Effector memory CD4-positive, alpha-beta T cell (primary cell): ENCODE results near the gene LMO7.

Source experiments
- DNase-seq, 3 donors: peaks; one replicate each; pipeline ENCODE4 v3.0.0-alpha.2; 2020
- H3K27ac ChIP-seq: 2 replicates; pipeline ENCODE4 v1.7.0; 2013; ENCODE audit warnings: mild to moderate bottlenecking, low read length, moderate library complexity; ENCODE audit not compliant: insufficient read depth, poor library complexity, severe bottlenecking
- H3K27me3 ChIP-seq: replicated peaks from 2 replicates; pipeline ENCODE4 v1.7.0; 2013; ENCODE audit warnings: mild to moderate bottlenecking, low read length; ENCODE audit not compliant: insufficient read depth, control insufficient read depth, poor library complexity, severe bottlenecking
- H3K36me3 ChIP-seq: 2 replicates; pipeline ENCODE4 v1.7.0; 2013; ENCODE audit warnings: mild to moderate bottlenecking, low read length, moderate library complexity; ENCODE audit not compliant: control insufficient read depth, insufficient read depth
- H3K4me1 ChIP-seq: 2 replicates; pipeline ENCODE4 v1.7.0; 2013; ENCODE audit warnings: low read length, mild to moderate bottlenecking; ENCODE audit not compliant: control insufficient read depth, insufficient read depth, poor library complexity, severe bottlenecking
- H3K4me3 ChIP-seq: 2 replicates; pipeline ENCODE4 v1.7.0; 2013; ENCODE audit warnings: low read length, low read depth, mild to moderate bottlenecking; ENCODE audit not compliant: insufficient read depth, poor library complexity, severe bottlenecking
- H3K9me3 ChIP-seq: 2 replicates; pipeline ENCODE4 v1.7.0; 2013; ENCODE audit warnings: mild to moderate bottlenecking, low read length, moderate library complexity; ENCODE audit not compliant: control insufficient read depth

Gene LMO7

GRCh38 chr13:75745387-75745786 lies 109.3 kb downstream of the LMO7 start:
- Histone ChIP-seq H3K4me3 (no peak overlapping the region), H3K4me1 (no peaks in the 10 kb centered on the region), H3K27me3 (no peaks in the 10 kb centered on the region), H3K27ac (no peak overlapping the region), H3K9me3 (no peaks in the 10 kb centered on the region), H3K36me3 (no peaks in the 10 kb centered on the region)
- no peak for DNase-seq

- H3K27ac ChIP-seq, result no peak overlapping the region
- no peak for DNase-seq
These were observed 112.7 kb downstream of the LMO7 start for GRCh38 chr13:75748874-75749273.

GRCh38 chr13:75749407-75749806 lies 113.3 kb downstream of the LMO7 start:
- Histone ChIP-seq H3K36me3 (no peaks in the 10 kb centered on the region), H3K9me3 (no peaks in the 10 kb centered on the region), H3K4me3 (no peak overlapping the region), H3K27ac (no peak overlapping the region), H3K27me3 (no peaks in the 10 kb centered on the region), H3K4me1 (no peaks in the 10 kb centered on the region)
- no peak for DNase-seq

More at GRCh38 chr13:75748874-75749273, 112.7 kb downstream of the LMO7 start:
- no peaks in the 10 kb centered on the region for H3K36me3 ChIP-seq
- no peaks in the 10 kb centered on the region for H3K9me3 ChIP-seq
- no peaks in the 10 kb centered on the region for H3K27me3 ChIP-seq
- no peak overlapping the region for H3K4me3 ChIP-seq
- no peaks in the 10 kb centered on the region for H3K4me1 ChIP-seq

GRCh38 chr13:75751350-75751749 lies 115.2 kb downstream of the LMO7 start:
- peaks cover 8% of the 10 kb centered on the region for H3K4me1 ChIP-seq
- no peak for DNase-seq
- no peaks in the 10 kb centered on the region for H3K36me3 ChIP-seq
- H3K27me3 ChIP-seq, result no peaks in the 10 kb centered on the region
- no peak overlapping the region for H3K27ac ChIP-seq
- no peak overlapping the region for H3K4me3 ChIP-seq
- no peaks in the 10 kb centered on the region for H3K9me3 ChIP-seq

DNA sequence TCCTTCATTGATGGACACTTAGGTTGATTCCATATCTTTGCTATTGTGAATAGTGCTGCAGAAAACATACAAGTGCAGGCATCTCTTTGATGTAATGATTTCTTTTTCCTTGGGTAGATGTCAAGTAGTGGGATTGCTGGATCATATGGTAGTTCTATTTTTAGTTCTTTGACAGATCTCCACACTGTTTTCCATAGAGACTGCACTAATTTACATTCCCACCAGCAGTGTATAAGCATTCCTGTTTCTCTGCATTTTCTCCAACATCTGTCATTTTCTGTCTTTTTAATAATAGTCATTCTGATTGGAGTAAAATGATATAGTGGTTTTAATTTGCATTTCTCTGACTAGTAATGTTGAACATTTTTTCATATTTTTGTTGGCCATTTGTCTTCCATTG lies 116.7 kb downstream of the LMO7 start:
- H3K27ac ChIP-seq, result no peak overlapping the region
- H3K4me1 ChIP-seq, result peaks cover 18% of the 10 kb centered on the region
- no peaks in the 10 kb centered on the region for H3K9me3 ChIP-seq
- no peaks in the 10 kb centered on the region for H3K36me3 ChIP-seq
- no peak for DNase-seq
- H3K27me3 ChIP-seq, result no peaks in the 10 kb centered on the region
- no peak overlapping the region for H3K4me3 ChIP-seq

DNA sequence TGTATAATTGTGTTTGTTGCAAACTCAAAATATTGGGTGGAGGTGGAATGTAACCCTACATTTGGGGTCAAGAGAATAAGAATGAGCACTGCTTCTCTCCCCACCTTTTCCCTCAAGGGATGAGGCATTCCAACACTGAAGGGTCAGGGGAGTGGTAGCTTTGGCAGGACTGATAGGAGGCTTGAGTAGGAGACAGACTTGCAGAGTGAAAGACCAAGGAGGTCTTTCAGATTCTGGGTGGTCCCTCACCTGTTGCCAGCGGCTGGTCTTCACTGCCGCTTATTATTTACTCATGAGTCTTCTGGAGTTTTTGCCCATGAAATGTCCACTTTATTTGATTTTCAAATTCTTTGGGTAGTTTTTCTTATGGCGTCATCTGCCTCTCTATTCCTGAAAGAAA lies 118.8 kb downstream of the LMO7 start:
- Histone ChIP-seq H3K9me3 (no peaks in the 10 kb centered on the region), H3K4me3 (no peak overlapping the region), H3K4me1 (peaks cover 18% of the 10 kb centered on the region), H3K36me3 (no peaks in the 10 kb centered on the region), H3K27ac (no peak overlapping the region), H3K27me3 (no peaks in the 10 kb centered on the region)
- DNase-seq, result no peak

DNA sequence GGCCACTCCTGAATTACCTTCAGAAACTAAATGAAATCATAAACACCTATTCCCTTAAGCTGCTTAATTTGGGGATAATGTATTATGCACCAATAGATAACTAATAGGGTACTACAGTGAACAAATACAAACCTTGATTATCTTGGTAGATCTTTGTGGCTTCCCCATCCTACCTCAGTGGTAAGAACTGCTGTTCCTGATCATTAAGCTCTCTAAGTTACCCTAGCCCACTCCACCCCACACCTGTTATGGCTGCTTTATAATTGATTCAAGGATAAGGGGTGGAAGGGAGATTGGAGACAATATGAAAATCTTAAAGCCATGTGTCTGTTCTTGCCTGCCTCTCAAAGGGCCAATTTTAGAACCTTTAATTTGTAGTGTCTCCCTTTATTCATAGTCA lies 121.2 kb downstream of the LMO7 start:
- Histone ChIP-seq H3K36me3 (no peaks in the 10 kb centered on the region), H3K27ac (no peak overlapping the region)

GRCh38 chr13:75759531-75759930 lies 123.4 kb downstream of the LMO7 start:
- H3K4me3 ChIP-seq, result no peak overlapping the region
- H3K4me1 ChIP-seq, result peaks cover 22% of the 10 kb centered on the region
- no peaks in the 10 kb centered on the region for H3K27me3 ChIP-seq
- no peaks in the 10 kb centered on the region for H3K36me3 ChIP-seq
- no peak for DNase-seq
- H3K9me3 ChIP-seq, result no peaks in the 10 kb centered on the region
- no peak overlapping the region for H3K27ac ChIP-seq

More for the DNA sequence above, 121.2 kb downstream of the LMO7 start:
- Histone ChIP-seq H3K27me3 (no peaks in the 10 kb centered on the region), H3K4me1 (peaks cover 22% of the 10 kb centered on the region), H3K9me3 (no peaks in the 10 kb centered on the region), H3K4me3 (no peak overlapping the region)
- DNase-seq, result no peak

DNA sequence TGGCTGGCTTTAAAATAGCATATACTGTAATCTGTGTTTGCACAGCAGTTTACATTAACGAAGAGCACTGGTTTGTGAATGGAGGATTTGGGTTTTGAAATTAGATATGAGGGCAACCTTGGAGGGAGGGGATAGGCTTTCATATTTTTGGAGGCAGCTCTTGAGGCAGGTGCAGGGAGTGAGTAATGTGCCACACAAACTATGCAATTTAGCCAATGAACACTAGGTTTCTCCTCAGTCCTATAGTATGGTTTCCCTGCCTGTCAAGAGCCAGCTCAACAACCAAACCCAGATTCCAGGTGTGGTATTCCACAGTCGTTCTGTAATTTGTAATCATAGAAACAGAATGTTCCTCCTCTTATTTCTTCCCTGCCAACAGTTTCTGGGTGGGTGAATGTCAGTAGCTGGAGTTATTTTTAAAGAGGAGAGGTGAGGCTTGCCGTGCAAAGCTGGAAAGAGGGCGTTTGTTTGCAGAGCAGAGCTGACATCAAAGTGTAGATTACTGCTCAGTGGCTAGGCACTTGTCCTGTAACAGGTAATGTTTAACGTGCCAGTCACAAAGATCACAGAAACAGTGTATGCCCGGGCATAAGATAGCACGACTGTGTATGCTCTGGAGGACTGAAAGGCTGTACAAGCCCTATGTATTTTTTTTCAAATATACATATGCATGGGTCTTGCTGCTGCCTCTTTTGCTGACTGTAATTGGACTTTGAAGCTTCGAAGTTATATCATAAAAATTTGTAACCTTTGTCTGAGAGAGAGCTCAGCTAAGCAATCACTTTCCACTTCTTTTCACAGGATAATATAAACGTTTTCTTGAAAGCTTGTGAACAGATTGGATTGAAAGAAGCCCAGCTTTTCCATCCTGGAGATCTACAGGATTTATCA lies 124.2 kb downstream of the LMO7 start:
- no peak for DNase-seq
- H3K36me3 ChIP-seq, result no peaks in the 10 kb centered on the region
- H3K27ac ChIP-seq, result peak overlapping the region; percentile 12
- H3K4me3 ChIP-seq, result peak overlapping the region; percentile 7
- no peaks in the 10 kb centered on the region for H3K9me3 ChIP-seq
- peaks cover 22% of the 10 kb centered on the region for H3K4me1 ChIP-seq
- H3K27me3 ChIP-seq, result no peaks in the 10 kb centered on the region

DNA sequence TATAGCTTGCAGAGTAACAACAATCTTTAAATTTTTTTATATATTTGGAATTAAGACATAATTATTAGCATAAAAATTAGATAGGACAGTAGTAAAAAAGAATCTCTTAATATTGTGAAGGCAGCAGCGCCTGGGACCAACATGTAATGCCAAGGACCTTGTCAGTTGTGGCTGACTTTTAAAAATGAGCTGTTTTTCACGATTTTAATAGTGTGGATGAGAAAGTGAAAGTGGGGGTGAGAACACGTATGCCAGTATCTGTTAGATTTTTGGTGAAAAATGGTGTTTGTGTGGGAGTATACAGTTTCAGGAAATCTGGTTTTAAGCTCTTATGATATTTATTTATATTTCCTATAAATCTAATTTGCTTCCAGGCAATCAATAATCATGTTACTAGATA lies 125.2 kb downstream of the LMO7 start:
- Histone ChIP-seq H3K9me3 (no peaks in the 10 kb centered on the region), H3K27ac (peak overlapping the region; percentile 18), H3K4me1 (peaks cover 14% of the 10 kb centered on the region), H3K27me3 (no peaks in the 10 kb centered on the region), H3K36me3 (no peaks in the 10 kb centered on the region), H3K4me3 (peak overlapping the region; percentile 20)
- DNase-seq, result no peak
